Hepatocyte (in vitro differentiated cells): ENCODE measurements around the gene FAM53B. TPM values are rescaled to one million over a fixed set of nuclear protein-coding genes. Genes with fewer than 3 reads are reported as not detected.

Experiments used
- DNase-seq: peaks from one replicate; pipeline ENCODE4 v3.0.0-alpha.2; 2016; ENCODE audit warnings: low spot score
- H2AFZ ChIP-seq: fragments of 200-600 bp; sonication (generic); 2 replicates; pipeline ENCODE4 v1.6.0; 2016; ENCODE audit warnings: antibody characterized with exemption, mild to moderate bottlenecking
- H3K27ac ChIP-seq: fragments of 200-600 bp; sonication (generic); 2 replicates; pipeline ENCODE4 v1.5.1; 2016; ENCODE audit warnings: mild to moderate bottlenecking
- H3K27me3 ChIP-seq: fragments of 200-600 bp; sonication (generic); 2 replicates; pipeline ENCODE4 v1.6.1; 2016
- H3K36me3 ChIP-seq: fragments of 200-600 bp; sonication (generic); replicated peaks from 2 replicates; pipeline ENCODE4 v1.5.1; 2016; ENCODE audit warnings: low read depth; ENCODE audit not compliant: insufficient read depth
- H3K4me1 ChIP-seq: fragments of 200-600 bp; sonication (generic); 2 replicates; pipeline ENCODE4 v1.5.1; 2016; ENCODE audit warnings: mild to moderate bottlenecking, moderate library complexity; ENCODE audit not compliant: insufficient read depth
- H3K4me2 ChIP-seq: fragments of 200-600 bp; sonication (generic); 2 replicates; pipeline ENCODE4 v1.6.0; 2016
- H3K4me3 ChIP-seq: fragments of 200-600 bp; sonication (generic); 2 replicates; pipeline ENCODE4 v1.5.1; 2016; ENCODE audit warnings: mild to moderate bottlenecking
- H3K79me2 ChIP-seq: fragments of 200-600 bp; sonication (generic); 2 replicates; pipeline ENCODE4 v1.6.0; 2017; ENCODE audit warnings: mild to moderate bottlenecking
- H3K9me2 ChIP-seq: fragments of 200-600 bp; sonication (generic); replicated peaks from 2 replicates; pipeline ENCODE4 v1.6.0; 2017; ENCODE audit warnings: mild to moderate bottlenecking; ENCODE audit not compliant: insufficient read depth
- H3K9me3 ChIP-seq: fragments of 200-600 bp; sonication (generic); 2 replicates; pipeline ENCODE4 v1.5.1; 2016; ENCODE audit warnings: low read depth, mild to moderate bottlenecking
- H4K20me1 ChIP-seq: fragments of 200-600 bp; sonication (generic); 2 replicates; pipeline ENCODE4 v1.6.0; 2016; ENCODE audit warnings: mild to moderate bottlenecking; ENCODE audit not compliant: insufficient read depth, poor library complexity, severe bottlenecking
- CTCF ChIP-seq: fragments of 200-600 bp; sonication (generic); IDR thresholded peaks from 2 replicates; pipeline ENCODE4 v1.5.1; 2016; ENCODE audit warnings: antibody characterized with exemption, mild to moderate bottlenecking; ENCODE audit not compliant: poor library complexity
- EZH2 ChIP-seq: fragments of 200-600 bp; sonication (generic); IDR thresholded peaks from 2 replicates; pipeline ENCODE4 v1.6.1; 2016; ENCODE audit warnings: antibody characterized with exemption, mild to moderate bottlenecking, borderline replicate concordance
- EZH2phosphoT487 ChIP-seq: fragments of 200-600 bp; sonication (generic); IDR thresholded peaks from one replicate; pipeline ENCODE4 v1.6.1; 2018; ENCODE audit warnings: antibody characterized with exemption, mild to moderate bottlenecking, low read depth, moderate library complexity; ENCODE audit not compliant: unreplicated experiment, severe bottlenecking
- WGBS: methylation state at CpG from one replicate; pipeline ENCODE4 v1.1.6; 2016; ENCODE audit warnings: low lambda C conversion rate; ENCODE audit errors: missing lambda C conversion rate; 5-methylcytosine and 5-hydroxymethylcytosine counted together
- polyA plus RNA-seq: library from polyadenylated mRNA; unstranded; fragments of >200 nt; fragmentation: Nextera tagmentation; extraction: Ambion mirVana; gene quantifications from 2 replicates; pipeline ENCODE4 v1.2.1, GENCODE V29; 2016
- total RNA-seq: library from RNA; depleted of rRNA; stranded (reverse); fragments of >200 nt; gene quantifications from 2 replicates; pipeline ENCODE4 v1.2.3, GENCODE V29; 2014

Gene FAM53B
- total and polyA plus RNA-seq, 2 experiments from 2014 or later, result 10.3 to 23.6 TPM

DNA sequence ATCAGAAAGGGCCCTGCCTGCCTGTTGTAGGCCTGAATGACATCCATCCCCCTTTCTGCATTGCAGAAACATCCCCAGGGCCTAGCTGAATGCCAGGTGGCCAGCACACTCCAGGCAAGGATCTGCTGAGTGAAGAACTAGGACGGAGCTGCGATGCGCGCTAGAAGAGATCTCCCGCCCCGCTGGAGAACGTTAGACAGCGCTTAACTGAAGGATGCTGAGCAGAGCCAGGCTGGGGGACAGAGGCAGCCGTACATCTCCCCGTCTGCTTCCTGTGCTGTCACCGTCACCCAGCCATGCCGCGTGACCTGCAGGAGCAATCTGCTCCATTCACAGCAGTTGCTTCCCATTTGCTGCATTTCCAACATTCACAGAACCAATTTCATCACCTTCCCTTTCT lies 73.3 kb downstream of the FAM53B start:
- Histone ChIP-seq H2AFZ (no peak overlapping the region), H3K9me2 (no peaks in the 10 kb centered on the region), H3K27me3 (no peaks in the 10 kb centered on the region), H3K4me1 (peaks cover 31% of the 10 kb centered on the region), H3K79me2 (peaks cover 51% of the 10 kb centered on the region), H3K4me2 (no peak overlapping the region), H3K36me3 (no peaks in the 10 kb centered on the region), H3K27ac (no peak overlapping the region), H3K9me3 (no peaks in the 10 kb centered on the region), H3K4me3 (no peak overlapping the region), H4K20me1 (peaks cover 11% of the 10 kb centered on the region)
- 94% methylated on average over 13 of the region's 13 CpGs for WGBS
- no peak for TF ChIP-seq EZH2
- no peak for TF ChIP-seq CTCF
- no peak for DNase-seq

- H3K27me3 ChIP-seq, result no peaks in the 10 kb centered on the region
- no peak for DNase-seq
- peaks cover 11% of the 10 kb centered on the region for H4K20me1 ChIP-seq
- no peaks in the 10 kb centered on the region for H3K36me3 ChIP-seq
- no peak overlapping the region for H3K4me3 ChIP-seq
- H2AFZ ChIP-seq, result no peak overlapping the region
- no peak for TF ChIP-seq EZH2phosphoT487
- no peak for TF ChIP-seq CTCF
- no peak for TF ChIP-seq EZH2
- H3K9me3 ChIP-seq, result no peaks in the 10 kb centered on the region
- H3K27ac ChIP-seq, result no peak overlapping the region
- peaks cover 31% of the 10 kb centered on the region for H3K4me1 ChIP-seq
- peaks cover 50% of the 10 kb centered on the region for H3K79me2 ChIP-seq
- H3K9me2 ChIP-seq, result no peaks in the 10 kb centered on the region
- WGBS, result 94% methylated on average over 20 of the region's 23 CpGs
- no peak overlapping the region for H3K4me2 ChIP-seq
Observed at GRCh38 chr10:124669824-124670654, 74.1 kb downstream of the FAM53B start.

- Histone ChIP-seq H3K79me2 (peaks cover 48% of the 10 kb centered on the region), H2AFZ (no peak overlapping the region), H3K9me3 (no peaks in the 10 kb centered on the region), H3K27me3 (no peaks in the 10 kb centered on the region), H4K20me1 (peaks cover 11% of the 10 kb centered on the region), H3K36me3 (no peaks in the 10 kb centered on the region), H3K4me3 (no peak overlapping the region), H3K4me2 (no peak overlapping the region), H3K9me2 (no peaks in the 10 kb centered on the region), H3K27ac (no peak overlapping the region), H3K4me1 (peaks cover 31% of the 10 kb centered on the region)
- no peak for DNase-seq
- TF ChIP-seq CTCF, result no peak
- no peak for TF ChIP-seq EZH2phosphoT487
- TF ChIP-seq EZH2, result no peak
- whole genome bisulfite sequencing, result 95% methylated on average over 20 of the region's 20 CpGs
Observed at GRCh38 chr10:124669141-124669823, 74.9 kb downstream of the FAM53B start.
